Neural cell (in vitro differentiated cells): ENCODE results near the gene GGCX. TPM values are rescaled to one million over a fixed set of nuclear protein-coding genes. Genes with fewer than 3 reads are reported as not detected.

Source experiments
- H2AFZ ChIP-seq: fragments of 200-600, 300-800 bp; sonication (generic), shearing (Covaris generic); 2 replicates; pipeline ENCODE4 v1.6.0; 2014; ENCODE audit warnings: low read depth, mild to moderate bottlenecking, antibody characterized with exemption, low read length, moderate library complexity
- H3F3A ChIP-seq: fragments of 200-600 bp; shearing (Covaris generic); 2 replicates; pipeline ENCODE4 v1.6.1; 2016; ENCODE audit warnings: mild to moderate bottlenecking, moderate library complexity, mixed read lengths, antibody characterized with exemption, low read length; ENCODE audit not compliant: insufficient read depth, poor library complexity, severe bottlenecking
- H3K27ac ChIP-seq: fragments of 200-600, 300-800 bp; sonication (generic), shearing (Covaris generic); 2 replicates; pipeline ENCODE4 v1.5.1; 2014; ENCODE audit warnings: mild to moderate bottlenecking, low read length, moderate library complexity
- H3K27me3 ChIP-seq: fragments of 300-800, 200-600 bp; sonication (generic), shearing (Covaris generic); 2 replicates; pipeline ENCODE4 v1.6.0; 2014; ENCODE audit warnings: mild to moderate bottlenecking, low read depth, low read length, moderate library complexity; ENCODE audit not compliant: insufficient read depth
- H3K36me3 ChIP-seq: fragments of 300-800, 200-600 bp; sonication (generic), shearing (Covaris generic); 2 replicates; pipeline ENCODE4 v1.5.1; 2014; ENCODE audit warnings: mild to moderate bottlenecking, antibody characterized with exemption, low read length, moderate library complexity; ENCODE audit not compliant: insufficient read depth
- H3K4me2 ChIP-seq: fragments of 300-800, 200-600 bp; sonication (generic), shearing (Covaris generic); 2 replicates; pipeline ENCODE4 v1.6.0; 2014; ENCODE audit warnings: mild to moderate bottlenecking, low read length
- H3K4me3 ChIP-seq: fragments of 300-800, 200-600 bp; sonication (generic), shearing (Covaris generic); 2 replicates; pipeline ENCODE4 v1.5.1; 2014; ENCODE audit warnings: mild to moderate bottlenecking, low read length, moderate library complexity
- H3K79me2 ChIP-seq: fragments of 200-600 bp; shearing (Covaris generic); replicated peaks from 2 replicates; pipeline ENCODE4 v1.6.0; 2014; ENCODE audit warnings: mild to moderate bottlenecking, low read length, moderate library complexity; ENCODE audit not compliant: insufficient read depth
- H3K9ac ChIP-seq: fragments of 300-800, 200-600 bp; sonication (generic), shearing (Covaris generic); 2 replicates; pipeline ENCODE4 v1.6.1; 2016; ENCODE audit warnings: mild to moderate bottlenecking, low read length, mixed read lengths
- H3K9me2 ChIP-seq: fragments of 200-600 bp; shearing (Covaris generic); 2 replicates; pipeline ENCODE4 v1.6.1; 2016; ENCODE audit warnings: mild to moderate bottlenecking, low read length, mixed read lengths; ENCODE audit not compliant: insufficient read depth
- H3K9me3 ChIP-seq: fragments of 200-600, 300-800 bp; sonication (generic), shearing (Covaris generic); 2 replicates; pipeline ENCODE4 v1.6.1; 2016; ENCODE audit warnings: mild to moderate bottlenecking, mixed run types, low read length, moderate library complexity, mixed read lengths
- H4K20me1 ChIP-seq: fragments of 200-600 bp; shearing (Covaris generic); 2 replicates; pipeline ENCODE4 v1.6.1; 2016; ENCODE audit warnings: mild to moderate bottlenecking, mixed run types; ENCODE audit not compliant: insufficient read depth
- CTCF ChIP-seq: fragments of 450-650 bp; IDR thresholded peaks from 2 replicates; pipeline ENCODE4 v1.5.1; 2014; ENCODE audit warnings: antibody characterized with exemption, mild to moderate bottlenecking, moderate library complexity; ENCODE audit not compliant: poor library complexity, severe bottlenecking
- EP300 ChIP-seq: fragments of 450-650 bp; conservative IDR thresholded peaks from 2 replicates; pipeline ENCODE4 v1.6.1; 2014; ENCODE audit warnings: antibody characterized with exemption, mild to moderate bottlenecking, moderate library complexity; ENCODE audit not compliant: poor library complexity, severe bottlenecking
- EZH2 ChIP-seq: fragments of 200-600, 300-800 bp; shearing (Covaris generic), sonication (generic); IDR thresholded peaks from 2 replicates; pipeline ENCODE4 v1.6.1; 2014; ENCODE audit warnings: antibody characterized with exemption, low read length, borderline replicate concordance, mild to moderate bottlenecking; ENCODE audit not compliant: insufficient read depth, poor library complexity, severe bottlenecking
- MXI1 ChIP-seq: fragments of 450-650 bp; conservative IDR thresholded peaks from 2 replicates; pipeline ENCODE4 v1.6.1; 2014; ENCODE audit warnings: antibody characterized with exemption, mild to moderate bottlenecking; ENCODE audit not compliant: poor library complexity, severe bottlenecking
- POLR2AphosphoS5 ChIP-seq: IDR thresholded peaks from 2 replicates; pipeline ENCODE4 v1.6.1; 2012
- RAD21 ChIP-seq: fragments of 450-650 bp; conservative IDR thresholded peaks from 2 replicates; pipeline ENCODE4 v1.6.1; 2014; ENCODE audit warnings: antibody characterized with exemption, mild to moderate bottlenecking, moderate library complexity
- REST ChIP-seq: IDR thresholded peaks from 2 replicates; pipeline ENCODE4 v1.6.1; 2012; ENCODE audit warnings: borderline replicate concordance
- SMC3 ChIP-seq: fragments of 450-650 bp; conservative IDR thresholded peaks from 2 replicates; pipeline ENCODE4 v1.6.1; 2014; ENCODE audit warnings: antibody characterized with exemption, mild to moderate bottlenecking, moderate library complexity; ENCODE audit not compliant: poor library complexity
- TAF1 ChIP-seq: IDR thresholded peaks from 2 replicates; pipeline ENCODE4 v1.6.1; 2012; ENCODE audit warnings: low read depth
- polyA plus RNA-seq: library from polyadenylated mRNA; depleted of rRNA; stranded (reverse); fragments of >200 nt; gene quantifications from 2 replicates; pipeline ENCODE4 v1.2.3, GENCODE V29; 2014

Gene GGCX
- polyA plus RNA-seq, 1 donor from 2014 or later, result 41.4 TPM

- peaks cover 9% of the 10 kb centered on the region for H3K79me2 ChIP-seq
- H3K4me2 ChIP-seq, result no peak overlapping the region
- no peaks in the 10 kb centered on the region for H3K9me3 ChIP-seq
- no peaks in the 10 kb centered on the region for H3K27me3 ChIP-seq
- no peaks in the 10 kb centered on the region for H3K9me2 ChIP-seq
- H2AFZ ChIP-seq, result no peak overlapping the region
- H3K4me3 ChIP-seq, result no peak overlapping the region
- H3F3A ChIP-seq, result no peaks in the 10 kb centered on the region
- no peak overlapping the region for H3K9ac ChIP-seq
- peaks cover 15% of the 10 kb centered on the region for H3K36me3 ChIP-seq
- no peak overlapping the region for H3K27ac ChIP-seq
- TF ChIP-seq RAD21 (no peak), POLR2AphosphoS5 (no peak), MXI1 (no peak), CTCF (no peak), EZH2 (no peak), SMC3 (no peak), REST (no peak), EP300 (no peak), TAF1 (no peak)
- H4K20me1 ChIP-seq, result no peaks in the 10 kb centered on the region
These were observed 14.0 kb downstream of the GGCX start for GRCh38 chr2:85547089-85547858.

GRCh38 chr2:85545780-85546240 lies 15.5 kb downstream of the GGCX start:
- Histone ChIP-seq H2AFZ (no peak overlapping the region), H3K36me3 (peaks cover 20% of the 10 kb centered on the region), H3K9me3 (no peaks in the 10 kb centered on the region), H3K4me2 (no peak overlapping the region), H4K20me1 (peaks cover 10% of the 10 kb centered on the region), H3F3A (no peaks in the 10 kb centered on the region), H3K27ac (no peak overlapping the region), H3K27me3 (no peaks in the 10 kb centered on the region), H3K9me2 (no peaks in the 10 kb centered on the region), H3K79me2 (peaks cover 24% of the 10 kb centered on the region), H3K4me3 (no peak overlapping the region), H3K9ac (no peak overlapping the region)
- TF ChIP-seq MXI1 (no peak), RAD21 (no peak), CTCF (no peak), EP300 (no peak), REST (no peak), POLR2AphosphoS5 (no peak), EZH2 (no peak), SMC3 (no peak), TAF1 (no peak)
